NCI-H1930 (cell line): ENCODE data around the gene NEK1.

Experiments used
- DNase-seq, 2 experiments: peaks; one replicate each; lab custom pipeline; 2025; lab: John Stamatoyannopoulos, UW

The NEK1 gene

DNA sequence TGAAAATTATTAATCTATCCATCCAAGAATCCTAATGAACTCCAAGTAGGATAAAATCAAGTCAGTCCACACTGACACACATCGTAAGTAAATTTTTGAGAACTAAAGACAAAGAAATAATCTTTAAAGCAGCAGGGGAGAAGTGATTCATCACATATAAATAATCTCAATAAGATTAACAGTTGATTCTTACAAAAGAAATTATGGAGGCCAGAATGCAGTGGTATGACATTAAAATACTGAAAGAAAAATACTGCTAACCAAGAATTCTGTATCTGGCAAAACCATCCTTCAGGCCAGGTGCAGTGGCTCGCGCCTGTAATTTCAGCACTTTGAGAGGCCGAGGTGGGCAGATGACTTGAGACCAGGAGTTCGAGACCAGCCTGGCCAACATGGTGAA lies 245.6 kb downstream of the NEK1 start:
- no peak for DNase-seq

DNA sequence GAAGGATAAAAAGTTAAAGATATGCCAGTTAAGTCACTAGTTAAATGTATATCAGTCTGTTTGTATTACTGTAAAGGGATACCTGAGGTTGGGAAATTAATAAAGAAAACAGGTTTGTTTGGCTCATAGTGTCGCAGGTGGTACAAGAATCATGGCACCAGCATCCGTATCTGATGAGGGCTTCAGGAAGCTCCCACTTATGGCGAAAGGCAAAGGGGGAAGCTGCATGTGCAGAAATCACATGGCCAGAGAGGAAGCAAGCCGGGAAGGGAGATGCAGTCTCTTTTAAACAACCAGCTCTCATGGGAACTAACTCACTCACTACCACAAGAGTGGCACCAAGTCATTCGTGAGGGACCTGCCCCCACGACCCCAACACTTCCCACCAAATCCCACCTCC lies 249.8 kb downstream of the NEK1 start:
- no peak for DNase-seq

DNA sequence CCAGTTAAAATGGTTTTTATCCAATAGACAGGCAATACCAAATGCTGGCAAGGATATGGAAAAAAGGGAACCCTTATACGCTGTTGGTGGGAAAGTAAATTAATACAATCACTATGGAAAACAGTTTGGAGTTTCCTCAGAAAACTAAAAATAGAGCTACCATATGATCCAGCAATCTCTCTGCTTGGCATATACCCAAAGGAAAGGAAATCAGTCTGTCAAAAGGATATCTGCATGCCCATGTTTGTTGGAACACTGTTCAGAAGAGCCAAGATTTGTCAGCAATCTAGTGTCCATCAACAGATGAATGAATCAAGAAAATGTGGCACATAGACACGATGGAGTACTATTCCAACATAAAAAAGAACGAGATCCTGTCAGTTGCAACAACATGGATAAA lies 250.6 kb downstream of the NEK1 start:
- no peak for DNase-seq

DNA sequence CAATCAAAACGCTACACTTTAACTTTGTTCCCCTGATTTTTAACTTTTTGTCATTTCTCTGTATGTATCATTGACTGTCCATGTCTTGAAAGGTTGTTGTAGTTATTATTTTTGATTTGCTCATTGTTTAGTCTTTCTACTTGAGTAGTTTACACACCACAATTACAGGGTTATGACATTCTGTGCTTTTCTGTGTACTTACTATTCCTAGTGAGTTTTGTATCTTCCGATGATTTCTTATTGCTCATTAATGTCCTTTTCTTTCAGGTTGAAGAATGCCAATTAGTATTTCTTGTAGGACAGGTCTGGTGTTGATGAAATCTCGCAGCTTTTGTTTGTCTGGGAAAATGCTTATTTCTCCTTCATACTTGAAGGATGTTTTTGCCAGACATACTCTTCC lies 252.4 kb downstream of the NEK1 start:
- DNase-seq, result no peak

DNA sequence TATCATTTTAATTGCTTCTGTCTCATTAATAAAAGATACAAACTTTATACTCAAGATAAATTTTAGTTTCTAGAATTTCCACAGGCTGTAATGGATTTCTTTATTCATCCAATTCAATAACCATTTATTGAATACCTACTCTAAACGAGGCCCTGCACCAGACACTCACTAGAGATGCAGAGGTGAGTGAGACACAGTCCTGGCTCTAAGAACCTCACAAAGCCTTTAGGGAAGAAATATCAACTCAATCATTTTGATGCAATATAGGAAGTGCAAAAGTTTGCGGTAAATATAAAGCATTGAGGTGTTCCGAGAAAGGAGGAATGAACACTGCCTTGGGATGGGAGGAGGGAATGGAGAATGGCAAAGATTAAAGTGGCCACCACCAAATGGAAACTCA lies 260.0 kb downstream of the NEK1 start:
- DNase-seq, result no peak

DNA sequence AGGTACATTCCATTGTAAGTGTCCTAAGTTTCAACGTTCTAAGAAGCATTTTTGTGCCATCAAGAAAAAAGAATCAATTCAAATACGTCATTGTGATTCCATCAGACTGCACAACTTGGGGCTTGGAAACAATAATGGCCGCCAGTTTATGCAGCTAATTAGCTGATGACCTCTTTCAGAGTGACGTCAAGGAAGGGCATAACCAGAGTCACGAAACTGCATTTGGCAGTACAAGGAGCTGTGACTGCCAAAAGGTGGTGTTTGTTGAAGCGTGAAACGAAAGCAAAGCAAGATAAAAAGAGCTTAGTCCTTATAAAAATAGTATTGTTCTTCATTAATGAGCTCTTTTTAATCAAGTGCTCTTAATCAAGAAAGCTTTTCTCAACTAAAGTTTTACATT lies 260.5 kb downstream of the NEK1 start:
- DNase-seq, result no peak

- no peak for DNase-seq
These were observed 263.8 kb downstream of the NEK1 start for GRCh38 chr4:169348541-169348940.

DNA sequence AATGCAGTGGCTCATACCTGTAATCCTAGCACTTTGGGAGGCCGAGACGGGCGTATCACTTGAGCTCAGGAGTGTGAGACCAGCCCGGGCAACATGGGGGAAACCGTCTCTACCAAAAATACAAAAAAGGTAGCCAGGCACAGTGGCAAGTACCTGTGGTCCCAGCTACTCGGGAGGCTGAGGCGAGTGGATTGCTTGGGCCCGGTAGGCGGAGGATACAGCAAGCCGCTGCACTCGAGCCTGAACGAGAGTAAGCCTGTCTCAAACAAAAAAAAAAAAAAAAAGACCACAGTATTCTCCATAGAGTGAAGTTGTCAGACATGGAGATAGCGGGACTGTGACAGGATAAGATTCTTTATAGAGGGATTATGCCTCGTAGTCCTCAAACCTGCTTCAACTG lies 265.5 kb downstream of the NEK1 start:
- no peak for DNase-seq

DNA sequence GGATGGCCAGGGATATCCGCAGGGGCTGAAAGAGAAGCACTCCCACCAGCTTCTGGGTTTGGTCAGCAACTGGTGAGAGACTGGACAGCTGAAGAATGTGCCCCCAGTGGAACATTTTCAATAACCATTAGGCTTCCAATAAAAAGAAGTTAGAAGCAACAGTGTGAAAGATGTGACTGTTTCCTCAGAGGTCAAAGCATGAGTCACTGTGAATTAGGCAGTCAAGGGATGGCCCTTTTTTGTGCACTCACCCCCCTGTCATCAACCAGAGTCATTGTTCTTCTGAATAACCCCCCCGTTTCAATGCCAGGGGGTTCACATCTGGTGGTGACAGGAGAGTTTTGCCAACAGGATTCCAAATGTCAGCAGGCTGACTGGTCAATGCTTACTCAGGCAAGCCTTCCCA lies 267.1 kb downstream of the NEK1 start:
- DNase-seq, result no peak
